RPMI8226 (cell line): ENCODE data around the gene UMAD1.
A peak's percentile ranks its signal among the peaks of the same experiment; 100 is the strongest.

Experiments used
- DNase-seq: peaks from one replicate; pipeline ENCODE4 v3.0.0-alpha.2; 2015

UMAD1 gene

GRCh38 chr7:7695111-7695817 is 54.7 kb downstream of the UMAD1 start:
- no peak for DNase-seq

GRCh38 chr7:7696458-7697119 is 56.0 kb downstream of the UMAD1 start:
- DNase-seq: no peak

DNA sequence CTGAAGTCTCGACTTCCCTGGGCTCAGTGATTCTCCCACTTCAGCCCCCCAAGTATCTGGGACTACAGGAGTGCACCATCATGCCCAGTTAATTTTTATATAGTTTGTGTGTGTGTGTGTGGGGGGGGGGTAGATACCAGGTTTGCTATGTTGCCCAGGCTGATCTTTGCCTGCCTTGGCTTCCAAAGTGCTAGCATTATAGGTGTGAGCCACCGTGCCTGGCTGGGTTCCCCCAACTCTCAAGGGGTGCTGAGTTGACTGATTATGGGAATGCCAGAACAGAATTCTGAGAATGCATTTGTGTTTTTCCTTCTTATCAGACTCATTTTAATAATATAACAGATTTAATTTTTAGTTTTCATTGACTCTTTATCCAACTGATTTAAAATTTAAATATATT is 58.4 kb downstream of the UMAD1 start:
- DNase-seq: no peak

DNA sequence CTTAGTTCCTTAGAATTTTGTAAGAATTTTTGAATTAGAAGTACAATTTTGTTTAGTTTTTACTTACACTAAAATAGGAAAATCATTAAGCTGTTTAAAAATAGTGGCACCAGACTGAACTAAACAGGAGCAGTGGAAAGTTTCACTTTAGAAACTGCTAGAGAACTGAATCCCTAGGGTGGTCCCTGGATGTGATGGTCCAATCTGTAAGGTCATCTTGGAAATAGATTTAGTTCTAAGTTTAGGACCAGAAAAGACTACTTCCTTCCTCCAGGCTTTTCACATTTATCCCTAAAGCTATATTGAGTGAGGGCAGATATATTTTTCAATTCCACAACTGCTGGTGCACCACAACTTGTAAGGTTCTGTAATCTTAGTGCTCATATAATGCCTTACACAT is 58.8 kb downstream of the UMAD1 start:
- no peak for DNase-seq

DNA sequence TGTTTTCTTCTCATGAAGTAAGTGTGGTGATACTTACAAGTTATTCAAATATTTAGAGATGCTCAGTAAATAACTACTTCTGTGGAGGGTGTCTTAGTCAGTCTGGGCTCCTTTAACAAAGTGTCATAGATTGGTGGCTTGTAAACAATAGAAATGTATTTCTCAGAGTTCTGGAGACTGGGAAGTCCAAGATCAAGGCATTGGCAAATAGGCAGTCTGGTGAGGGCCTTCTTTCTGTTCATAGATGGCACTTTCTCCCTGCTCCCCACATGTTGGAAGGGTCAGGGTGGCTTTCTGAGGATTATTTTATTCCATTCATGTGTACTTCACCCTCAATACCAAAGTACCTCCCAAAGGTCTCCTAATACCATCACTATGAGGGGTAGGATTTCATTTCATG is 59.4 kb downstream of the UMAD1 start:
- DNase-seq: no peak

GRCh38 chr7:7701527-7701926 is 61.0 kb downstream of the UMAD1 start:
- DNase-seq: no peak

GRCh38 chr7:7702826-7703225 is 62.3 kb downstream of the UMAD1 start:
- DNase-seq: no peak

- DNase-seq: no peak
Observed at GRCh38 chr7:7703427-7703826, 62.9 kb downstream of the UMAD1 start.

GRCh38 chr7:7704867-7705266 is 64.3 kb downstream of the UMAD1 start:
- DNase-seq: no peak

DNA sequence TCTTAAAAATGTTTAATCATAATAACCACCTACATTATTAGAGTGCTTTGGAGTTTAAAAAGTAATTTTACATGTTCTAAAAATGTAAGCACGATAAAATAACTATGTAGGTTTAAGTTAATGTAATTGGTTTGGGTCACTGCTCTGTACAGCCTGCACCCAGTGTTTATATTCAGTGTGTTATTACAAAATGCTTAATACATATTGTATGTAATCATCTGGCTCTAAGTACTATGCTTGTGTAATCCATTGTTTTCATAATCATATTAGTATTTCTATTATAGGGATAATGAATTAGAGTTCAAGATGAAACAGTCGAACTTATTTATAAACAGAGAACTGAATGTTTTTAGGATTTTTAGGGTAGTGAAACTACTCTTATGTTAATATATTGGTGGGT is 64.8 kb downstream of the UMAD1 start:
- DNase-seq: no peak

DNA sequence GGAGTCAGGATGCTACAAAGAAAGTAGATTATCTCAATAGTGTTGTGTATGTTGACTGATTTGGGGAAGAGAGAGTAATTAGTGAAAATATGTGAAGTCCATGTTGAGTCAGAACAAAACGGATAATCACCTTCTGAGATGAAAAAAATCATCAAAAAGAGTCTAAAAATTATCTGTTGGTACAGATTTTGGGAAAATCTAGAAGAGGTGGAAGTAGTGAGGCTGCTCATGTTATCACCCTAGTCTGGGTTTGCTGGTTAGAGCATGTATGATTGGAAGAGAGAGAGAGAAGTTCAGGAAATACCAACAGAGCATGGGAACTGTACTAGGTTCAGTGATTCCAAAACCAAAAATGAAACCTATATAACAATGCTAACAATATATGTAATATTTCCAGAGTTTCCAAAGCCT is 65.6 kb downstream of the UMAD1 start:
- DNase-seq: no peak

- DNase-seq: no peak
Observed at GRCh38 chr7:7706556-7707172, 66.1 kb downstream of the UMAD1 start.

DNA sequence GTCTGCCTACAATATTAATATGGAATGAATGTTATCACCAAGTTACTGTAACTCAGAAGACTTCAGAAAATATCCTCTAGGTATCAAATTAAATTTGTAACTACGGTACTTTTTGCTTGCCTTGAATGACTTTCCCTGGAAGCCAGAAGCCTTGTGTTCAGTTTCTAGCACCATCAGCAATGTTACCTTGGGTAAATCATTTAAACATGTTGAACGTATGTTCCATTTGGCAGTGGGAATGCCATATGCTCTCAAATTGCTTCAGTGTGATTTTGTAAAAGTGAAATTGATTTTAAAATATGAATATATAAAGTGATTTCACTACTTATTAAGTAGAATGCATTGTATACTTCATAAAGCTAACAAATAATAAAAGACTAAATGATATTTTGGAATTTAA is 66.7 kb downstream of the UMAD1 start:
- no peak for DNase-seq

- DNase-seq: no peak
Observed at GRCh38 chr7:7707806-7708205, 67.3 kb downstream of the UMAD1 start.

- no peak for DNase-seq
Observed at GRCh38 chr7:7709291-7709690, 68.7 kb downstream of the UMAD1 start.

- no peak for DNase-seq
Observed at GRCh38 chr7:7710469-7710868, 69.9 kb downstream of the UMAD1 start.

DNA sequence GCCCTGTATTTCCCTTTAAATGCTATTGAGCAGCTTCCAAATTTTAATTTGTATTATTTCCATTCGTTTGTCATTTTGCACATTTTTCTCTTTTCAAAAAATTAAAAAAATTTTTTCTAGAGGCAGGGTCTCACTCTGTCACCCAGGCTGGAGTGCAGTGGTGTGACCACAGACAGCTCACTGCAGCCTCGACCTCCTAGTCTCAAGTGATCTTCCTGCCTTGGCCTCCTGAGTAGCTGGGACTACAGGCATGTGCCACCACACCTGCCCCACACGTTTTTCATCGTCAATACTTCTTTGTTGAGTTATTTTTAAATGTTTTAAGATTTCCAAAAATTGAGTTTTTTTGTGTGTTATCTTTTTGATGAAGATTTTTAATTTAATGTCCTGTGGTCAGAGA is 73.2 kb downstream of the UMAD1 start:
- DNase-seq: no peak

- DNase-seq: no peak
Observed at GRCh38 chr7:7718492-7718891, 77.9 kb downstream of the UMAD1 start, which contains the start of gene RPA3. Gene RPA3 (minus strand): TSS chr7:7718607. CDS start chr7:7640418, 78,189 bp downstream.

- DNase-seq: peak; percentile 71
Observed at GRCh38 chr7:7719236-7719635, 78.7 kb downstream of the UMAD1 start.

GRCh38 chr7:7720193-7720592 is 79.6 kb downstream of the UMAD1 start:
- DNase-seq: no peak

DNA sequence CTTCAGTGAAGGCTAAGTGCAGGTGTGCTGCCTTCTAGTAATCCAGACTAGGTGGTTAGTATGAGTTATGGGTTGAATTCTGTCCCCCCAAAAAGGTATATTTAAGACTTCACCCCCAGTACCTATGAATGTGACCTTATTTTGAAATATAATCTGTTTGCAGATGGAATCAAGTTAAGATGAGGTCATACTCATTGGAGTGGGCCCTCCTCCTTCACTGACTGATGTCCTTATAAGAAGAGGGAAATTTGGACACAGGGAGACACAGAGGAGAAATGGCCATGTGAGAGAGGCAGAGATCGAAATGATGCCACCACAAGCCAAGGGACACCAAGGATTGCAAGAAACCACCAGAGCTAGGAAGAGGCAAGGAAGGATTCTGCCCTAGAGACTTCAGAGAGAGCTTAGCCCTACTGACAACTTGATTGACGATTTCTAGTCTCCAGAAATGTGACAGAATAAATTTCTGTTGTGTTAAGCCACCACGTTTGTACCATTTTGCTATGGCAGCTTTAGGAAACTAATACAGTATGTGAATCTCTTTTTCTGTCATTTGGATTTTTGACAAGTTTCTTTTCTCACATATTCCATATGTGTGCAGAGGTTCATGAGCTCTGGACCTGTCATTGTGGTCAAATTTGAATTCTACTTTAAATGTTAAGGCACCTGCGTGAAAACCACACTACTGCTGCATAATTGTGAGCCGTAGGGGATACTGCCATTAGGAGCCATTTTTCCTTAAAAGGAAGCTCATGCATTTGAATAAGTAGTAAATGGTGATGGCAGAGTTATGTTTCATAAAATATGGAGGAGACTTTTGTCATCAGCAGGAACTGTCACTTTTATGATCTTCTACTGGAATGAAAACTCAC is 80.4 kb downstream of the UMAD1 start:
- no peak for DNase-seq

GRCh38 chr7:7731732-7732131 is 91.2 kb downstream of the UMAD1 start:
- DNase-seq: no peak

DNA sequence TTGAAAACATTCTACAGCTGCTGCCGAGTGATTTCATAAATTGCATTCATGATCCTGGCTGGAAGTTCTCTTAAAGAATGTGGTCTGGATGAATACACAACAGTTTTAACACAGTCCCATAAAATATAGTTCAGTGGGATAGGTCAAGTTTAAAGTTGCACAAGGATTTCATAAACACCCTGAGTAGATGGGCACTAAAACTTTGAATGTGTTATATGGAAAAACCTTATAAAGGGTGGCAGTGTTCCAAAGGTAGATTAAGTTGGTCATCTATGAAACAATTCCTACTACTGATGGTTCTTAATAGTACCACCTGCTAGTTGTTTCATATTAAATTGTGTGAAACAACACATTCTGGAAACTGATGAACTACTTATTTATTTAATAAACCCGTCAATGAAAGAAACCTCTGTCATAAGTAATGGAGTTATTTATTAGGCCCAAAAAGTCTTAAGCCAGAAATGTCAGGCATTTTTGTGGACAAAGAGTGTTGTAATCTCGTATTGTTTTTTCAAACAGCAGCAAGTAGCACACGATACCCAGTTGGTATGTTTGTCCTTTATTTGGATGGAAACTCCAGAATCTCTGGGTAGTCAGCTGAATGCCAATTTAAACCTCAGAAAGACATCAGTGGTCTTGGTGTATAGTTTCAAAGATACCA is 92.2 kb downstream of the UMAD1 start:
- no peak for DNase-seq
